HG03521 (cell line): ENCODE data around the gene CEP131.
A peak's percentile ranks its signal among the peaks of the same experiment; 100 is the strongest.

ENCODE experiments used
- ATAC-seq: cut with Tn5 transposase; IDR thresholded peaks from one replicate; pipeline ENCODE4 v1.9.1; 2021; ENCODE audit warnings: mild to moderate bottlenecking, moderate library complexity; ENCODE audit not compliant: unreplicated experiment

The CEP131 gene

DNA sequence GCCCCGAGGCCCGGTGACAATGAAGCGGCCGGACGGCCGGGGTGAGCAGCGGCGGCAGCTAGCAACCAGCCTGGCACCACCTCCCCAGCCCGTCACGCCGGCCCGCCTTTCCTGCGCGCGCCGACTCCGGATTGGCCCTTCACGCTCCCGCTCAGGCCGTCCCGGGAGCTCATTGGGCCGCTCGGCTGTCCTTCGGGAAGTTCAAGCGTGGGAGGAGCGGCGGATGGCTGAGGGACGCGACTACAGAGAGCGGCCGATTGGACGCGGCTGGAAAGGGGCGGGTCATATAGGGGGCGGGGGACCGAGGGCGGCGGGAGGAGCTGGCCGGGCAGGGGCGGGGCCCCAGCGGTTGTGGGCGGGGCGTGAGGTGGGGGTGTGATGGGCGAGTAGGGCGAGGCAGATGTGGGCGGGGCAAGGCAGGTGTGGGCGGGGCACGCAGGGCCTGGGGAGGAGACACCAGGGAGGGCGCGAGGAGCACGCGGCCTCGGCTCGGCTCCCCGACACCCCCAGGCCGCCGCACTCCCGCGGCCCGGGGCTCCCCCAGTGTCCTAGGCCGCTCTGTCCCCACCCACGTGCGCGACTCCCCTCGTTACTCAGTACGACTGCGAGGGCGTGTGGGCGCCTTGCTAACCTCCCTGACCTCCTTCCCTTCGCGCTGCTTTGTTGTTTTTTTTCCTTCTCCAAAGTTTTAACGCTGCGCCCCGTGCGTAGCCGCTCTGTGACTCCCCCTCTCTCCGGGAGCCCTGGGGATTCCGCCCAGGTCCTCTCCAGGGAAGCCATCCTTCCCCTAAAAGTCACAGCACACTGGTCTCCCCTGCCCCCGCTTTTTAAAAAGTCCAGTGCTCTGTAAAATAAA is at the start of gene CEP131:
Gene CEP131 (minus strand): TSS at position 60 of the 856 bp plus-strand sequence. CDS start 2,909 bp downstream, outside the sequence.
- peak; percentile 94 for ATAC-seq

DNA sequence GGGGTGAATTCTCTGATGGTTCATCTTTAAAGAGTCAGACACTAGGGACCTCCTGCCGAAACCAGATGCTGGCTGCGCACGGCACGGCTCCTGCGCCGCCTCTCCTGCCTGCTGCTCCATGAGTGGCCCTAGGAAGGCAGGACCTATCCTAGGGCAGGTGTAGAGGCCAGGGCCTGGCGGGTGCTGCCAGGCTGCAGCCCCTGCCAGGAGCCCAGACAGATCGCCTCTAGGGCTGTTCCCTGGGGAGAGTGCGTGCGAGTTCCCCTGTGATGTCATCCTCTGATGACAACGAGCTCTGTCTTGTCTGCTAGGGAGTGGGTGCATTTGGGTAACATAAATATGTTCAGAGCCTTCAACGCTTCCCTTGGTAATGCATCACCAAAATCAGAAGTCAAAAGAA is 48.5 kb upstream of the CEP131 start:
- ATAC-seq = no peak

DNA sequence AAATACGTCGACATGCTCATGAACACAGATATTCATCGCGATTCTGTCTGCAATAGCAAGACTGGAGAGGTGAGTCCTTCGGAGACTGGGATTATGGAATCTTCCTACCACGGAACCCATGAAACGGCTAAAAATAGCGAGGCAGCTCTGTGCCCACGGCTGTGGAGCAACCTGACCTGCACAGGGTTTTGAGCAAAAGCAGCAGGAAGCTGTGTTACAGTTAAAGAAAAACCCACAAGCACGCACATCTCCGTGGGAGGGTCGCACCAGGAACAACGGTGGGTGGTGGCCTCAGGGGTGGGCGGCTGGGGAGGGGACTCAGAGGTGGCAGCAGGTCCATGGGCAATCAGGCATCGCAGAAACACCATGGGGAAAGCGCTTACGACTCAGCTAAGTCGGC is 47.5 kb upstream of the CEP131 start:
- ATAC-seq = no peak

DNA sequence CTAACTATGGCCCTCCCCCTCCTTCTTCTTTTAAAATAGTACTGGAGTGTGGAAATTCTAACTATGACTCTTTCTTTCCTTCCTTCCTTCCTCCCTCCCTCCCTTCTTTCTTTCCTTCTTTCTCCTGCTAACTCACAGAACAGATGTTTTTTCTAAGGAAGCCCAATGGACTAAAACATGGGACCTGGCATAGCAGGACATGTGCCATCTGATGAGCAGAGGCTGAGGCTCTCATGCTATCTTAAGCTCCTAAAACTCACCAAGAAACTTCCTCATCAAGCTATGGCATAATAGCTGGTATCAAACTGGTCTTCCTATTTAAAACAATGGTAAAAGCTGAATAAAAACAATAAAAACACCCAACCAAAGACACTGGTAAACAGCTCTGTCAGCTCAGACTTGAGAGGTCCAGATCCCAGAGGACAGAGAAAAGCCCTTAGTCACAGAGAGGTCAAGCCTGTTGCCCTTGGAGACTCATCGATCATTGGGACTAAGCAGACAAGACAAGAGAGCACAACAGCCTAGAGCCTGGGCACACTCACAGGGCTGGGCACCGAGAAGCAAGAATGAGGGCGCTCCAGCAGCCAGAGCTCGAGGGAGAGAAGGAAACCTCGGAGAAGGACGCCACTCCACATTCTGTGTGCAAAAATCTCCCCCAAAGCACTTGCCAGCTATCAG is 44.8 kb upstream of the CEP131 start:
- ATAC-seq = no peak

DNA sequence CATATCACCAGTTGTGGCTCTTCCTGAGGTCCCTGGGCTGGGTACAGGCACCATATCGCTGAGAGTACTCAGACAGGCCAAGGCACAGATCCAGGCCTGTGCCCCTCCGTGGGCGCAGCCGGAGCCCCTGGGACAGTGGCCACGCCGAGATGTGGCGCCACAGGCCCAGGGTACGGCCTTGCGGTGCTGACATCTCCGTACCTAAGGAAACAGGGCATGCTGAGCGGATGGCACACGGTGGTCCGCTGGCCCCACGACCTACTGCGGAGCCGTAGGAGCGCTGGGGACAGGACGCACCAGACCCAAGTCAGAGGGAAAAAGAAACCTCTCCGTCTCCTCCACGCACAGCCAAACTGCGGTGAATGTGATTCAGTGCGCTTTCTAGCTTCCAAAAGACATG is 42.8 kb upstream of the CEP131 start:
- ATAC-seq = no peak

DNA sequence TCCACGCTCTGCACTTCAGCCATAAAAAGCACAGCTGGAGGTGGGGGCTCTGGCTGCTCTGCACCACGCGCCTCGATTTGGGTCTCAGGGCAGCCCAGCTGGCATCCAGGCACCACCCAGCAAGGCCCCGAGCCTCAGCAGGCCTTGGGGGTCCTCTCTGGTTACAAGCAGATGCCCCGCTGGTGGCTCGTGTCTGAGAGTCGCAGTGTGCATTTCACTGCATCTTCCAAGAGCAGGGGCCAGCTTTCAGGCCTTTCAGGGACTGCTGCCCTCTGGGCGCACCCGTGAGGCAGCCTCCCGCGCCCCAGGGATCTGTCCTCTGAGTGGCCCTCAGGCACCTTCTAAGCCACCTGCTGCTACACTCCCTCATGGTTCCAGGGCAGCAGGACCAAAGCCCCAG is 41.9 kb upstream of the CEP131 start:
- ATAC-seq = no peak

DNA sequence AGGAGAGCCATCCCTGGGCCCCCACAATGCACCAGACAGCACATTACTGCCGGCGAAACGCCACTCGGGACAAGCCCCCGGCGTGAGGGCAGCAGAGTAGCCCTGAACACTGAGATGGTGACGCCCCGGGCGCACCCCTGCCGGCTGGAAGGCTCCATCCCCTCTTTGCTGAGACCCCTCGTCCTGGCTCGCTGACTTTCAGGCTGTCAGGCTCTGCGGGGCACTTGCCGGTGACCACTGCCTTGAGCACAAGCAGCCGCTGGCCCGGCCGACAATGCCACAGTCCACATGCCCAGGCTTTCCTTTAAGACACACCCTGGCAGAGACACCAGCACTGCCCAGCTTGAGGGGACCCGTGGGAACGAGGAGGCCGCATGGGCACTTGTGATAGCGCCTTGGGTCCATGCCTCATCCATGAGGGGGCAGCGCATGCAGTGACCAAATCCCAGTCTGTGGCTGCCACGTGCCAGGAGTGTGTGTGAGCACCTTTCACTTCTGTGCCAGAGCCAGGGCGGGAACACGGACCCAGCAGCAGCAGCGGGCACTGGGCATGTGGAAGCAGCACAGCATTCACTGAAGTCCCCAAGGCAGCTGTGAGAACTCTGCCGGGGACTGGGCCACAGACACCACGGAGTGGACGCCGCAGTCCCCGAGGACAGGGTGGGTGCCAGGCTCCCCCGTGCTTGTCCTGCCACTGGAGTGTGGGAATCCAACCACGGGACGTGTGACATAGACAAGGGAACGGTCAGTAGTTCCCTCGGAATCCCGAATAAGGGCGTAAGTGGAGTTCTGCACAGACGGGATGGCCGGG is 40.8 kb upstream of the CEP131 start:
- no peak for ATAC-seq

DNA sequence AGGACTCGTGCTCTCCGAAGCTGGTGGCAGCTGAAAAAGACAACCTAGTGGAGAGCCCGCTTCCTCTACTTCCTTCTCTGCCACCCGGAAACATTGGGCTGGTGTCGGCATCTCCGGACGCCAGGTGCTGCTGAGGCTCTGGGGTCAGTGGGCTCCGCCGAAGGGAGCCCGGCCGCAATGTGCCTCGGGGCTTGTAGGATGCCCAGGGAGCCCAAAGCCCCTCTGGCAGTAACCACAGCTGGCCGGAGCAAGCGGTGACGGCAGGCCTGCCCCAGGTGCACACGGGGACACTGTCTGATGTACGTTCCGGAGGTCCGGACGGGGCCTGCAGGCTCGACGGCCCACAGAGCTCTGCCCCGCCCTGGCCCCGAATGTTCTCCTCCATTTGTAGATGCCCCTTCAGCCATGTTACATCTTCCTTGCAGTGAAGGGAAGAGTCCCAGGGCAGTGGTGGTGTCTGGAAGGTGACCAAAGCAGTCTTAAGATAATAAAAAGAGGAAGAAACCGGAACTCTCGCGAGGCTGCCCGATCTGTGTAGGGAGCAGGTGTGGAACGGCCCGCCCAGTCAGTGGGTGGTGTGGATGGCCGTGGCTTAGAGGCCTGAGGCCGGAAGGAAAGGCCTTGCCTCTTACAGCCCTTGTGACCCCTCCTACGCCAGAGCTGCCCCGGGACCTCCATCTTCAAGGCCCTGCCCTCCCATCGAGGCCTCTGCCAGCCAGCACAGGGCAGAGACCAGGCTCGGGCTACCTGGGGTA is 39.0 kb upstream of the CEP131 start:
- no peak for ATAC-seq

DNA sequence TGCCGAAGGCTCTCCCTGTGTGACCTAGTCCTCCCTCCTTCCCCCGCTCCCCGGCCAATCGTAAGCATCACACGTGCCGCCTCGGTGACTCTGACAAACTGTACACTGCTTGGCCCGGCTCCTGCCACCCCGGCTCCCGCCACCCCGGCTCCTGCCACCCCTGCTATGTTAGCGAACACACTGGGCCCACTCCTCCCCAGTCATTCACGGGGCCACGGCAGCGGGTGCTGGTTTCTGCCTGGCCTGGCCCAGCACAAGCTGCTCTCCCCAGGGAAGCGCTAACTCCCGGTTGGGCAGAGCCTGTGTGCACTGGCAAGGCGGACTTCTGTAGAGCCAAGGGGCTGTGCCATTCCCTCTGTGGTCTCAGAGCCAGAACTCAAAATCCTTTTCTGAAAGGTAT is 38.3 kb upstream of the CEP131 start:
- ATAC-seq = no peak

DNA sequence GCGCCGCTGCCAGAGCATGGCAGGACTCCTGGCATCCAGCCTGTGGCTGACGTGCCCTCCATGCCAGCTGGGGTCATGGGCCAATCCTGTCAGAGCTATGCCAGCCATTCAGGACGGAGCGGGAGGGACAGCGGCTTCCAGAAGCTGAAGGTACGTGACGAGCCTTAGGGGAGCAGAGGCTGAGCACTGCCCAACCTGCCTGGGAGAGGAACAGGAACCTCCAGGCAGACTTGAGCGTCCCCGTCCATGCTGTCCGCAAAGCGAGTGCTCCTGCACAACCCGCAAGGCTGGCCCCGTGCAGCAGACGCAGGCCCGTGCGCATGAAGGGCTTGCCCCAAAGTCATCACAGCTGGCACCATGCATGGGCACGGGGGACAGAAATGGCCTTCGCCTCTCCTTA is 37.9 kb upstream of the CEP131 start:
- no peak for ATAC-seq

DNA sequence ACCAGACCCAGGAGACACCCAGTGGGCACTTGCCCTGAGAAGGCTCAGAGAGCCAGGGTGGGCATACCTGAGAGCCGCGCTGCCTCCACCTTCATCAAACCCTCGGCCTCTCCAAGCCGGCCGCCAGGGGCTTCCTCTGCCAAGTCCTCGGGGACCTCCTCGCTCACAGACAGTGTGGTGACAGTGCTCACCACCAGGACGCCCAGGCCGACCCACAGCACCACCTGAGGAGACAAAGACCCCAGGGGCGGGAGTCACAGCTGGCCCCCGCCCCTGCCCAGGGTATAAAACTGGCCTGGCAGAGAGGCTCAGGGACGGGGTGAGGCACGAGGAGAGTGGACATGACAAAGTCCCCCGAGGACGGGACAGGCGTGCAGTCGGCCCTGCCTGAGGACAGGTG is 37.4 kb upstream of the CEP131 start:
- ATAC-seq = no peak

DNA sequence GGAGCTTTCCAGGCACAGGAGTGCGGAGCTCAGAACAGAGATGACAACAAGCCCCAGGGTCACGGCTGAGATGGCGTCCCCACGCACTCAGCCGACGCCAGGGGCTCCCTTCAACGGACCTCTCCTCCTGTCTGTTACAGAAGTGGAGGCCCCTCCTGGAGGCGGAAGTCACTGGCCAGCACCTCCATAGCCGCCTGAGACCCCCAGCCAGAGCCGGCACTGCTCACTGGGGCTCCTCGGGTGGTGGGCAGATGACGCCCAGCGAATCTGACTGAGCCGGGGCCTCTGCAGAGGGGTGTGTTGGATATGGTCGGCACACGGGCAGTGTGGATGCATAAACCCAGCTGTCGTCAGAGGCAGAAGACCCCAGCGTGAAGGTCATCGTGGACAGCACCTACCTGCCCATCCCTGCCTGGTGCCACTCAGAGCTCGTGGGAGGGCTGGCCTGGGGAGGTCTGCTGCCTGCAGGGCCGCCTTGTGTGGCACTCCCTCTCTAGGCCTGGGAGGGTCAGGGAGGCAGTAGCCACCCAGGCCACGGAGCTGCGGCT is 36.4 kb upstream of the CEP131 start:
- ATAC-seq = no peak

DNA sequence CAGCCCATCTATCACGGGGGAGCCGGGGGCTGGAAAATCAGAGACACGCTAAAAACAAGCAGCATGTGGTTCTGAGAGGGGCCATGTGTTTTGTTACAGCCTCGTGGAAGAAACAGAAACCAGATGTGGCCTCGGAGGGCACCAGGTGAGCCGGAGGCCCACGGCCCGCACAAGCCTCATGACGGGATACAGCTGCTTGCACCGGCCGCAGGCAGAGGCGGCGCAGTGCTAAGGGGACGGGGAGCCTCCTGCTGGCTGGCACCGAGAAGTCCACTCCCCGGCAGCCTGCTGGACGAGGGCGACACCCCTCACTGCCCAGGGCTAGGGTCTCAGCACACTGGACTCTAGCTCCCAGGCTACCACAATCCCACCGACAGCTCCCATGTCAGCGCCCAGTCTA is 35.5 kb upstream of the CEP131 start:
- ATAC-seq = no peak

DNA sequence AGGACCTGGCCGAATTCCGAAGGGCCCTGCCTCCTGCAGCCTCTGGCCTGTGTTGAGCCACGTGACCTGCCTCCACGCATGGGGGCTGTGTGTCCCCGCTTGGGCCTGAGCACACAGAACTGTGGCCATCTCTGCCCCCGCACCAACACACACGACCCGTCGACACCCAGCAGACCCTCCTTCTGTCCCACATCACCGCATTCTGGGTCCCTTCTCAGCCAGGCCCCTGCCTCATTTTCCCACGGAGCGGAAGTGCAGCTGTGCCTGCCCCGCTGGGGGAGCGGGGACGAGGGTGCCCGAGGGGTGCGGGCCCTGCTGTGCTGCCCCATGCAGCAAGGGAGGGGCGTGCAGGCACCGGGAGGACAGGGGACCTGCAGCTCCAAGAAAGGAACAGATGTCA is 34.8 kb upstream of the CEP131 start:
- no peak for ATAC-seq

DNA sequence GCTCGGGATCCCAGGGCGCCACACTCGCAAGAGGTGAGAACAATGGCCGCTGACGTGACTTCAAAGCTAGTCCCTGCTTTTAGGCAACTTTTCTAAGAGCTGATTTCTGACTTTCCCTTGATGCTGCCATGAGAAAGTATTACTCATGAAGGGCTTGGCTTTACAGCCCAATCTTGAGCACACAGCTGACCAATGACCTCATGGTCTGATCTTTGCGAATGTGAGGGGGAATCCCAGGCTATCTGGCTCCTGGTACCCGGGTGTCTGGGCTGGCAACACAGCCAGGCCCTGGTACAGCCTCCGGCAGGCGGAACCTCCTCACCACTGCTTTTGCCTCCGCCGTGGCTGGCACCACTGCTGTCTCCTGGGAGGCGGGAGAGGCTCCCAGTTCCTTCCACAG is 33.9 kb upstream of the CEP131 start:
- no peak for ATAC-seq

DNA sequence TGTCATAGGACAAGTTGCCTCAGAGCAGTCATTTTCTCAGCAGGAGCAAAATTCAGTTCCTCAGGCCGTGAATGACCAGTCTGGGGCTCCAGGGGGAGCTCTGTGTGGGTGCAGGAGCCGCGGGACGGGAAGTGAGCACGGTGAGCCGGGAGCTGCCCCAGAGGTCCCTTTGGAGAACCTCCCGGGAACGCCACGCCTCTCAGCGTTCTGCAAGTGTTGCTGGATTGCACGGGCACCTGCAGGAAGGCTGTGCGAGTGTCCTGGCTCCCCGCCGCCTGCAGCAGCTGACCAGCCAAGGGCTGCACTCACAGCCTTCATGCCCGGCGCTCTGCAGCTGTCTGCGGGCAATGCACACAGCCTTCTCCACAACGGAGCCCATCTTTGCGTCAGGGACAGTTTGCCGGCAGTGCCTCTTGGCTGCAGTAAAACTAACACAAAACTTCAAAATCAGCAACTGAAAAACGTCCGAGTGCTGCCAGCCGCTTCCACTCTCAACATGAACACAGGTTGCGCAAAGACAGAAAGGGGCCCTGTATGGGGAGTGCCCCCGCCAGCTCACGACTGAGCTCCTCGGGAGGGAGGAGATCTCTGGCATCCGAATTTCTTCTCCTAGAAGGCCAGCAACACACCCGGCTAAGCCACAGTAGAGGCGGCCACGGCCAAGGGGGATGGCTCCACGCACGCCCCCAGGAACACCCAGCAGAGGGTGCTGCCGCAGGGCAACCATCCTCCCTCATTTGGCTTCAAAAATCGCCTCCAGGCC is 32.4 kb upstream of the CEP131 start:
- ATAC-seq = no peak

DNA sequence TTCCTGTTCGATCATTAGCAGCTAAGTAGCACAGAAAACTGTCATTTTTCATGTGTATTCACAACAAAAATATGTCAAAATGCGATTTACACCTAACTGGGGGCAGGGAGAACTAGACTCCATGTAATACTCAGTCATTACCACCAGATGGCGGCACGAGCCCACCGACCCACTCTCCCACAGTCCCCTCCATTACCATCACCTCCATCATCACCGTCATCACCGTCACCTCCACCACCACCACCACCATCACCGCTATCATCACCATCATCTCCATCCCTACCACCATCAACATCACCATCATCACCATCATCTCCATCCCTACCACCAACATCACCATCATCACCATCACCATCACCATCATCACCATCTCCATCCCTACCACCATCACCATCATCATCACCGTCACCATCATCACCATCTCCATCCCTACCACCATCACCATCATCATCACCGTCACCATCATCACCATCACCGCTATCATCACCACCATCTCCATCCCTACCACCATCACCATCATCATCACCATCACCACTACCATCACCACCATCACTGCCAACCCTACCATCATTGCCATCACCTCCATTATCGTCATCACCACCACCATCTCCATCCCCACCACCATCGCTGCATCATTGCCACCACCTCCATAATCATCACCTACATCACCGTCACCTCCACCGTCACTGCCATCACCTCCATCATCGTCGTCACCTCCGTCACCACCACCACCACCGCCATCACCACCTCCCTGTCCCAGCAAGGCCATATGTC is 30.8 kb upstream of the CEP131 start:
- ATAC-seq = no peak

DNA sequence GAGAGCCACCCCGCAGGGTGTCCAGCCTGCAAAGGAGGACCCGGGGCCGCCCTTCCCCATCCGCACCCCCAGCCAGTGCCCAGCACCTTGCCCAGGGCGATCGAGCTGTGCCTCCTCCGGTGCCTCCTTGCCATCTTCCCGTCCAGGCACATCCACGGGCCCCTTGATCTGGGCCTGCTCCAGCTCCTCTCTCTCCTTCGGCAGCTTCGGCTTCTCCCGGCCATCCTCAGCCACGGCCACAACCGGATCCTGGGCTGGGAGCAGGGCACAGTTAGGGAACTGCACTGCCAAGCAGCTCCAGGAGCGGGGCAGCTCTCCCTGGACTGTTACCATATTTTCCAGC is 30.2 kb upstream of the CEP131 start:
- ATAC-seq = no peak

DNA sequence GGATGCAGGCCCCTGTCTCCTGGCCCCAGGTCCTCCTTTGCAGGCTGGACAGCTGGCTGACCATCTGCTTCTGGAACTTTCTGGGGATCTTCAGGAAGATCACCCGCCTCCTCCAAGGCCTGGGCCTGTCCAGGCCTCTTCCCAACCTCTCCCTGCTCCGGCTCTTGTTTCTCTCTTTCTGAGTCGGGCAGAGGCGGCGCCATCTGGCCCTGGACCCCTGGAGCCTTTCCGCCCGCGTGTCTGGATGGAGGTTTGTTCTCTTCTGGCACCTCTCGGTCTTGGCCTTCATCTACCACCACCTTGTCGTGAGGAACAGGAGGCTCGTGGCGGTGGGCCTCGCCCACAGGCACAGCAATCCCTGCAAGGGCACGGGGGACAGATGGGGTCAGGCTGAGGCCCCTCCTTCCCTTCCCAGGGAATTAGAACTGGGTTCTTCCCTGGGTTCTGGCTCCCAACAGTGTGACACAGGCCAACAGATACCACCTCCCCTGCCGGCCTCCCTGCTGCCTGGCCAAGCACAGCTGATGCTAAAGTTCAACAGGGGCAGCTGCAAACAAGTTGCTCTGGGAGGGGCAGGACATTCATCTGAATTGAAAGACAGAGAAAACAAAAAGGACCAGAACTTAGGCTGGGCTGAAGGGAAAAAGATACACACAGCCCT is 29.7 kb upstream of the CEP131 start:
- no peak for ATAC-seq
